Mucosa of descending colon (tissue), 3 donors: ENCODE measurements around the gene PAPPA2. TPM values are rescaled to one million over a fixed set of nuclear protein-coding genes. Genes with fewer than 3 reads are reported as not detected.
"Not testable (repeated sequence)": the region's sequence is repeated elsewhere in the genome, so short reads cannot be mapped to it uniquely, and the experiment has no call there.

Source experiments
- ATAC-seq: fragments of 200-7000 bp; cut with Tn5 transposase; one replicate; pipeline ENCODE4 v1.9.1; 2020; ENCODE audit warnings: mild to moderate bottlenecking, moderate library complexity
- DNase-seq, 3 donors: peaks; one replicate each; pipeline ENCODE4 v3.0.0-alpha.2; 2020
- H3K36me3 ChIP-seq: fragments of 200-600 bp; one replicate; pipeline ENCODE4 v1.8.0; 2021; ENCODE audit warnings: low read depth, mild to moderate bottlenecking
- H3K4me1 ChIP-seq: fragments of 200-600 bp; one replicate; pipeline ENCODE4 v1.8.0; 2021; ENCODE audit warnings: low read depth, mild to moderate bottlenecking
- H3K4me3 ChIP-seq: fragments of 200-600 bp; one replicate; pipeline ENCODE4 v1.8.0; 2021; ENCODE audit warnings: mild to moderate bottlenecking
- H3K9me3 ChIP-seq: fragments of 200-600 bp; one replicate; pipeline ENCODE4 v1.8.0; 2021; ENCODE audit warnings: mild to moderate bottlenecking
- CTCF ChIP-seq: fragments of 200-600 bp; IDR thresholded peaks from one replicate; pipeline ENCODE4 v1.8.0; 2022; ENCODE audit warnings: antibody characterized with exemption, mild to moderate bottlenecking
- intact Hi-C, 2 donors: fragments of 100-400 bp; cut with DNase I in 1 of 2; cut with micrococcal nuclease in 1 of 2; formaldehyde crosslinking; loops; one replicate each; pipeline versions ENCODE4 v1.11.0 to v1.11.1; 2022; cut with DNase I, micrococcal nuclease
- total RNA-seq, 3 donors: library from RNA; stranded (reverse); fragmentation: NEBNext Ultra II Directional in 2 of 3; extraction: Animal tissue kit (Norgen Biotek cat#: 25700) in 2 of 3; gene quantifications; one replicate each; pipeline versions ENCODE4 v1.2.1 to v1.2.4, GENCODE V29; 2021 to 2023
- donor health status: DM: no; HTN: no; CAD: no; lungs with moderate emphysema.
- donor health status: DM: no; HTN: no; CAD: no.
- donor health status: DM: no; HTN: yes; CAD: no.

Gene PAPPA2
- total RNA-seq, 3 donors from 2014 or later = 1.0 to 5.1 (median 1.1) TPM

GRCh38 chr1:176741181-176741580 lies 278.2 kb downstream of the PAPPA2 start:
- TF ChIP-seq CTCF = no peak
- intact Hi-C loops = no loop called here
- Histone ChIP-seq H3K36me3 (no peaks in the 10 kb centered on the region), H3K4me1 (no peaks in the 10 kb centered on the region), H3K9me3 (no peaks in the 10 kb centered on the region), H3K4me3 (no peak overlapping the region)
- DNase-seq (no peak), ATAC-seq (no peak)

- Histone ChIP-seq H3K4me1 (no peaks in the 10 kb centered on the region), H3K36me3 (no peaks in the 10 kb centered on the region), H3K9me3 (no peaks in the 10 kb centered on the region), H3K4me3 (no peak overlapping the region)
- intact Hi-C loops = no loop called here
- no peak for DNase-seq
- TF ChIP-seq CTCF = no peak
- no peak for ATAC-seq
These were observed 279.3 kb downstream of the PAPPA2 start for GRCh38 chr1:176742322-176742721.

GRCh38 chr1:176744142-176744541 lies 281.2 kb downstream of the PAPPA2 start:
- H3K36me3 ChIP-seq = no peaks in the 10 kb centered on the region
- H3K4me3 ChIP-seq = no peak overlapping the region
- H3K4me1 ChIP-seq = no peaks in the 10 kb centered on the region
- no peak for ATAC-seq
- DNase-seq = no peak
- no peaks in the 10 kb centered on the region for H3K9me3 ChIP-seq
- intact Hi-C loops = no loop called here
- no peak for TF ChIP-seq CTCF

GRCh38 chr1:176745945-176746344 lies 283.0 kb downstream of the PAPPA2 start:
- DNase-seq (no peak), ATAC-seq (no peak)
- Histone ChIP-seq H3K4me1 (no peaks in the 10 kb centered on the region), H3K9me3 (no peaks in the 10 kb centered on the region), H3K36me3 (no peaks in the 10 kb centered on the region), H3K4me3 (no peak overlapping the region)
- no peak for TF ChIP-seq CTCF
- intact Hi-C loops = no loop called here

- ATAC-seq = no peak
- no peak for TF ChIP-seq CTCF
- no peaks in the 10 kb centered on the region for H3K4me1 ChIP-seq
These were observed 289.5 kb downstream of the PAPPA2 start for GRCh38 chr1:176752505-176752904.

GRCh38 chr1:176754676-176755075 lies 291.7 kb downstream of the PAPPA2 start:
- H3K9me3 ChIP-seq = no peaks in the 10 kb centered on the region
- no peaks in the 10 kb centered on the region for H3K4me1 ChIP-seq
- H3K36me3 ChIP-seq = no peaks in the 10 kb centered on the region
- DNase-seq (no peak), ATAC-seq (no peak)
- TF ChIP-seq CTCF = no peak
- intact Hi-C loops = no loop called here
- no peak overlapping the region for H3K4me3 ChIP-seq

More at GRCh38 chr1:176752505-176752904, 289.5 kb downstream of the PAPPA2 start:
- Histone ChIP-seq H3K4me3 (no peak overlapping the region), H3K36me3 (no peaks in the 10 kb centered on the region), H3K9me3 (no peaks in the 10 kb centered on the region)
- intact Hi-C loops = no loop called here
- no peak for DNase-seq

- intact Hi-C loops, H3K36me3 ChIP-seq, H3K4me3 ChIP-seq, DNase-seq, H3K4me1 ChIP-seq, ATAC-seq, H3K9me3 ChIP-seq: not testable (repeated sequence)
These were observed 293.8 kb downstream of the PAPPA2 start for GRCh38 chr1:176756817-176757216.
